Sciatic nerve (tissue), 2 donors: ENCODE results near the gene DEFB129. TPM values are rescaled to one million over a fixed set of nuclear protein-coding genes. Genes with fewer than 3 reads are reported as not detected.

Experiments used
- ATAC-seq: fragments of 200-7000 bp; cut with Tn5 transposase; one replicate; pipeline ENCODE4 v1.9.1; 2020; ENCODE audit warnings: mild to moderate bottlenecking, moderate library complexity
- DNase-seq: peaks from one replicate; pipeline ENCODE4 v3.0.0-alpha.2; 2020; ENCODE audit warnings: low spot score
- intact Hi-C: fragments of 100-400 bp; cut with DNase I; formaldehyde crosslinking; loops from one replicate; pipeline ENCODE4 v1.14.2; 2022
- total RNA-seq: library from RNA; stranded (reverse); fragmentation: NEBNext Ultra II Directional; extraction: Animal tissue kit (Norgen Biotek cat#: 25700); gene quantifications from one replicate; pipeline ENCODE4 v1.2.1, GENCODE V29; 2021
- donor health status: DM: no; HTN: no; CAD: no.
- donor health status: DM: no; HTN: no; CAD: no.

DEFB129 gene
- total RNA-seq, 1 donor from 2014 or later = not detected

- intact Hi-C loops = loop anchor here (10.0 kb wide), 1 partner anchor 56 kb away; no protein-coding TSS in a partner anchor
- DNase-seq (peak; percentile 85), ATAC-seq (peak; percentile 79)
Observed at GRCh38 chr20:278607-279571, 51.8 kb downstream of the DEFB129 start.

Other genes with a start within 250 kb of the DEFB129 start
- not detected for gene DEFB125, start 139.6 kb upstream of the DEFB129 start, total RNA-seq
- gene DEFB126, start 84.7 kb upstream of the DEFB129 start, total RNA-seq = not detected
- not detected for gene DEFB127, start 69.8 kb upstream of the DEFB129 start, total RNA-seq
- not detected for gene DEFB128, start 37.5 kb upstream of the DEFB129 start, total RNA-seq
- not detected for gene DEFB132, start 30.5 kb downstream of the DEFB129 start, total RNA-seq
- 8.7 TPM for gene C20orf96, start 63.5 kb downstream of the DEFB129 start, total RNA-seq
- 15.6 TPM for gene ZCCHC3, start 70.3 kb downstream of the DEFB129 start, total RNA-seq
- 17.0 TPM for gene SOX12, start 98.3 kb downstream of the DEFB129 start, total RNA-seq
- gene NRSN2, start 119.9 kb downstream of the DEFB129 start, total RNA-seq = 39.6 TPM
- gene TRIB3, start 153.5 kb downstream of the DEFB129 start, total RNA-seq = 6.2 TPM
- gene RBCK1, start 181.0 kb downstream of the DEFB129 start, total RNA-seq = 72.7 TPM
- 32.5 TPM for gene TBC1D20, start 235.3 kb downstream of the DEFB129 start, total RNA-seq